ENCODE results near the gene NUP155.
"Not testable (repeated sequence)": the region's sequence is repeated elsewhere in the genome, so short reads cannot be mapped to it uniquely, and the experiment has no call there.

The NUP155 gene

GRCh38 chr5:37283214-37283820, 87.6 kb downstream of the NUP155 start:
- Histone ChIP-seq H3K4me2 (ENCODE audit: insufficient read depth, low read length) (no peak overlapping the region), H3K9ac (ENCODE audit: low read depth, low read length) (no peak overlapping the region), H3K4me1 (ENCODE audit: insufficient read depth, low read length) (no peaks in the 10 kb centered on the region), H3K27ac (ENCODE audit: low read length) (no peak overlapping the region), H2AFZ (ENCODE audit: low read depth, low read length) (no peak overlapping the region), H3K4me3 (ENCODE audit: low read depth in 1 of 2, low read length in 2 of 2) (no peak overlapping the region), H3K36me3 (ENCODE audit: insufficient read depth, low read length) (no peaks in the 10 kb centered on the region), H3K27me3 (ENCODE audit: insufficient read depth, low read length, poor library complexity) (no peaks in the 10 kb centered on the region), H4K20me1 (ENCODE audit: insufficient read depth, low read length) (no peaks in the 10 kb centered on the region), H3K9me3 (ENCODE audit: insufficient read depth, low read length, severe bottlenecking) (peaks cover 33% of the 10 kb centered on the region), H3K79me2 (ENCODE audit: insufficient read depth, low read length) (no peaks in the 10 kb centered on the region)
- ATAC-seq (ENCODE audit: insufficient read depth, low read depth) (no peak), DNase-seq (peak; percentile 32)
- TF ChIP-seq EZH2 (IDR thresholded peaks at IDR 0.05; ENCODE audit: borderline replicate concordance, low read depth, low read length, severe bottlenecking) (no peak), CTCF (IDR thresholded peaks at IDR 0.05; ENCODE audit: borderline replicate concordance, extremely low read depth, low read length, poor library complexity, severe bottlenecking) (no peak)

- ATAC-seq (ENCODE audit: insufficient read depth, low read depth): no peak
- Histone ChIP-seq H2AFZ (ENCODE audit: low read depth, low read length) (no peak overlapping the region), H3K27ac (ENCODE audit: low read length) (no peak overlapping the region), H3K4me1 (ENCODE audit: insufficient read depth, low read length) (no peaks in the 10 kb centered on the region), H3K9ac (ENCODE audit: low read depth, low read length) (no peak overlapping the region), H3K79me2 (ENCODE audit: insufficient read depth, low read length) (no peaks in the 10 kb centered on the region), H3K36me3 (ENCODE audit: insufficient read depth, low read length) (no peaks in the 10 kb centered on the region), H3K4me2 (ENCODE audit: insufficient read depth, low read length) (no peak overlapping the region), H4K20me1 (ENCODE audit: insufficient read depth, low read length) (no peaks in the 10 kb centered on the region), H3K4me3 (ENCODE audit: low read depth in 1 of 2, low read length in 2 of 2) (no peak overlapping the region), H3K27me3 (ENCODE audit: insufficient read depth, low read length, poor library complexity) (no peaks in the 10 kb centered on the region), H3K9me3 (ENCODE audit: insufficient read depth, low read length, severe bottlenecking) (peaks cover 13% of the 10 kb centered on the region)
- no peak for TF ChIP-seq CTCF (IDR thresholded peaks at IDR 0.05; ENCODE audit: borderline replicate concordance, extremely low read depth, low read length, poor library complexity, severe bottlenecking)
- no peak for TF ChIP-seq EZH2 (IDR thresholded peaks at IDR 0.05; ENCODE audit: borderline replicate concordance, low read depth, low read length, severe bottlenecking)
- DNase-seq: no peak
Measured at GRCh38 chr5:37275511-37275910, 95.4 kb downstream of the NUP155 start.

DNA sequence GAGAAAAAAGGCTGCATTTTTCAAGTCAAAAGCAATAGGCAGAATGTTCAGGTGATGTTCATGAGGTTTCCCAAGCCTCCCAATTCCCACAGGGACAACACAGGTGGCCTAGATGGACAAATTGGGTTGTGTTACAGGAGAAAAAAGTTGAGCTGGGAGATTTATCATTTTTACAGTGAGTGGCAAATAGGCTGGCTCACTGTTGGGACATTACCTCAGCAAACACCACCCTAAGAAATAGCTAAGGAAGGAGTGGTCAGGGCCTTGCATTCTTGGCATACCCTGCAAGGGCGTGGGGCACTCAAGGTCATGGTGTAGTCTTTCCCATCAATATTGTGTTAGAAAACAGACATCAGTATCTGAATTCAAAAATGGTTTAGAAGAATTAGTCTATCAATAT, 98.4 kb downstream of the NUP155 start:
- H3K4me2 ChIP-seq (ENCODE audit: insufficient read depth, low read length): no peak overlapping the region
- ATAC-seq (ENCODE audit: insufficient read depth, low read depth): no peak
- H3K27ac ChIP-seq (ENCODE audit: low read length): no peak overlapping the region
- H3K27me3 ChIP-seq (ENCODE audit: insufficient read depth, low read length, poor library complexity): no peaks in the 10 kb centered on the region
- H3K79me2 ChIP-seq (ENCODE audit: insufficient read depth, low read length): no peaks in the 10 kb centered on the region
- no peak overlapping the region for H3K4me3 ChIP-seq (ENCODE audit: low read depth in 1 of 2, low read length in 2 of 2)
- H3K36me3 ChIP-seq (ENCODE audit: insufficient read depth, low read length): no peaks in the 10 kb centered on the region
- H4K20me1 ChIP-seq (ENCODE audit: insufficient read depth, low read length): no peaks in the 10 kb centered on the region
- no peak for DNase-seq
- no peaks in the 10 kb centered on the region for H3K4me1 ChIP-seq (ENCODE audit: insufficient read depth, low read length)
- TF ChIP-seq EZH2 (IDR thresholded peaks at IDR 0.05; ENCODE audit: borderline replicate concordance, low read depth, low read length, severe bottlenecking): no peak
- TF ChIP-seq CTCF (IDR thresholded peaks at IDR 0.05; ENCODE audit: borderline replicate concordance, extremely low read depth, low read length, poor library complexity, severe bottlenecking): no peak
- H3K9ac ChIP-seq (ENCODE audit: low read depth, low read length): no peak overlapping the region
- no peak overlapping the region for H2AFZ ChIP-seq (ENCODE audit: low read depth, low read length)
- no peaks in the 10 kb centered on the region for H3K9me3 ChIP-seq (ENCODE audit: insufficient read depth, low read length, severe bottlenecking)

- not testable (repeated sequence) for H3K27ac ChIP-seq (ENCODE audit: low read length); H3K9ac ChIP-seq (ENCODE audit: low read depth, low read length); H2AFZ ChIP-seq (ENCODE audit: low read depth, low read length); H3K4me3 ChIP-seq (ENCODE audit: low read depth in 1 of 2, low read length in 2 of 2); H4K20me1 ChIP-seq (ENCODE audit: insufficient read depth, low read length); H3K9me3 ChIP-seq (ENCODE audit: insufficient read depth, low read length, severe bottlenecking); H3K4me1 ChIP-seq (ENCODE audit: insufficient read depth, low read length); DNase-seq; H3K36me3 ChIP-seq (ENCODE audit: insufficient read depth, low read length); H3K79me2 ChIP-seq (ENCODE audit: insufficient read depth, low read length); H3K27me3 ChIP-seq (ENCODE audit: insufficient read depth, low read length, poor library complexity); H3K4me2 ChIP-seq (ENCODE audit: insufficient read depth, low read length); ATAC-seq (ENCODE audit: insufficient read depth, low read depth)
Measured at GRCh38 chr5:37268100-37268499, 102.8 kb downstream of the NUP155 start.
